GM23338 (cell line): ENCODE measurements around the gene FTO. TPM values are rescaled to one million over a fixed set of nuclear protein-coding genes. Genes with fewer than 3 reads are reported as not detected.

Source experiments
- ATAC-seq: fragments of 200-7000 bp; cut with Tn5 transposase; 3 replicates; pipeline ENCODE4 v1.9.1; 2020
- DNase-seq: peaks from one replicate; pipeline ENCODE4 v3.0.0-alpha.2; 2015; ENCODE audit warnings: low spot score
- H2AFZ ChIP-seq: fragments of 200-600 bp; sonication (generic); 2 replicates; pipeline ENCODE4 v1.8.0; 2016; ENCODE audit warnings: antibody characterized with exemption, mild to moderate bottlenecking, moderate library complexity
- H3F3A ChIP-seq: fragments of 200-600 bp; sonication (generic); replicated peaks from 2 replicates; pipeline ENCODE4 v1.8.0; 2017; ENCODE audit warnings: antibody characterized with exemption, mixed run types, low read depth
- H3K27ac ChIP-seq: fragments of 200-600 bp; sonication (generic); 2 replicates; pipeline ENCODE4 v1.6.1; 2016; ENCODE audit warnings: low read depth
- H3K27me3 ChIP-seq: fragments of 200-600 bp; sonication (generic); 2 replicates; pipeline ENCODE4 v1.8.0; 2016; ENCODE audit warnings: mild to moderate bottlenecking, mixed run types, moderate library complexity; ENCODE audit not compliant: insufficient read depth
- H3K36me3 ChIP-seq: fragments of 200-600 bp; sonication (generic); 2 replicates; pipeline ENCODE4 v1.8.0; 2016; ENCODE audit warnings: mild to moderate bottlenecking; ENCODE audit not compliant: insufficient read depth
- H3K4me1 ChIP-seq: fragments of 200-600 bp; sonication (generic); 2 replicates; pipeline ENCODE4 v1.8.0; 2016; ENCODE audit warnings: mild to moderate bottlenecking, moderate library complexity; ENCODE audit not compliant: insufficient read depth
- H3K4me2 ChIP-seq: fragments of 200-600 bp; sonication (generic); 2 replicates; pipeline ENCODE4 v1.7.1; 2017; ENCODE audit warnings: mixed run types
- H3K4me3 ChIP-seq: fragments of 200-600 bp; sonication (generic); 2 replicates; pipeline ENCODE4 v1.6.1; 2016; ENCODE audit warnings: mixed run types
- H3K79me2 ChIP-seq: fragments of 200-600 bp; sonication (generic); replicated peaks from 2 replicates; pipeline ENCODE4 v1.8.0; 2017; ENCODE audit warnings: mild to moderate bottlenecking; ENCODE audit not compliant: insufficient read depth
- H3K9me2 ChIP-seq: fragments of 200-600 bp; sonication (generic); 2 replicates; pipeline ENCODE4 v1.8.0; 2017; ENCODE audit not compliant: insufficient read depth
- H4K20me1 ChIP-seq: fragments of 200-600 bp; sonication (generic); replicated peaks from 2 replicates; pipeline ENCODE4 v1.8.0; 2017; ENCODE audit warnings: mild to moderate bottlenecking; ENCODE audit not compliant: insufficient read depth
- H3K27ac Mint-ChIP-seq: 2 replicates; pipeline ENCODE4 v1.8.0; 2020; ENCODE audit warnings: inconsistent platforms, mild to moderate bottlenecking, moderate library complexity, mixed read lengths
- H3K27me3 Mint-ChIP-seq: 3 replicates; pipeline ENCODE4 v1.8.0; 2022; ENCODE audit warnings: low read depth, mild to moderate bottlenecking, moderate library complexity, mixed read lengths, inconsistent platforms; ENCODE audit not compliant: insufficient read depth, poor library complexity
- H3K36me3 Mint-ChIP-seq: 3 replicates; pipeline ENCODE4 v1.8.0; 2021; ENCODE audit warnings: low read depth, mild to moderate bottlenecking, inconsistent platforms, moderate library complexity, mixed read lengths
- H3K4me1 Mint-ChIP-seq: 3 replicates; pipeline ENCODE4 v1.8.0; 2020; ENCODE audit warnings: mild to moderate bottlenecking, inconsistent platforms, mixed read lengths
- H3K4me3 Mint-ChIP-seq: 3 replicates; pipeline ENCODE4 v1.8.0; 2021; ENCODE audit warnings: moderate library complexity, mild to moderate bottlenecking, inconsistent platforms, mixed read lengths
- H3K9me3 Mint-ChIP-seq: 3 replicates; pipeline ENCODE4 v1.8.0; 2020; ENCODE audit warnings: moderate library complexity, mild to moderate bottlenecking, inconsistent platforms, mixed read lengths
- CREB1 ChIP-seq: fragments of 250-450 bp; sonication (Bioruptor Pico); IDR thresholded peaks from 2 replicates; pipeline ENCODE4 v1.5.0; 2020; ENCODE audit warnings: low read depth, mild to moderate bottlenecking, moderate library complexity
- CTCF ChIP-seq, 2 experiments: fragments of 200-600 bp in 1 of 2; sonication (generic) in 1 of 2; conservative IDR thresholded peaks; 2 replicates each; pipeline versions ENCODE4 v1.5.1 to v1.6.1; 2016 to 2017; ENCODE audit warnings: antibody characterized with exemption in 2 of 2, low read depth in 2 of 2, mild to moderate bottlenecking in 2 of 2, moderate library complexity in 1 of 2
- EZH2 ChIP-seq: fragments of 200-600 bp; sonication (generic); IDR thresholded peaks from one replicate; pipeline ENCODE4 v1.8.0; 2017; ENCODE audit warnings: antibody characterized with exemption, mild to moderate bottlenecking, low read depth; ENCODE audit not compliant: unreplicated experiment
- EZH2phosphoT487 ChIP-seq: fragments of 200-600 bp; sonication (generic); IDR thresholded peaks from one replicate; pipeline ENCODE4 v1.8.1; 2018; ENCODE audit warnings: antibody characterized with exemption; ENCODE audit not compliant: unreplicated experiment
- JUNB ChIP-seq: IDR thresholded peaks from one replicate; pipeline ENCODE4 v1.6.1; 2016; ENCODE audit warnings: antibody characterized with exemption; ENCODE audit not compliant: unreplicated experiment
- NANOG ChIP-seq: IDR thresholded peaks from 2 replicates; pipeline ENCODE4 v1.6.1; 2016; ENCODE audit warnings: antibody characterized with exemption, borderline replicate concordance
- POLR2AphosphoS5 ChIP-seq: IDR thresholded peaks from 2 replicates; pipeline ENCODE4 v1.6.1; 2016; ENCODE audit warnings: antibody characterized with exemption, low read depth
- STAT1 ChIP-seq: IDR thresholded peaks from one replicate; pipeline ENCODE4 v1.6.1; 2016; ENCODE audit warnings: antibody characterized with exemption; ENCODE audit not compliant: unreplicated experiment
- ZNF331 ChIP-seq: fragments of 250-450 bp; sonication (Bioruptor Pico); IDR thresholded peaks from 2 replicates; pipeline ENCODE4 v1.5.0; 2020; ENCODE audit warnings: low read depth, mild to moderate bottlenecking, moderate library complexity
- polyA plus RNA-seq: library from polyadenylated mRNA; unstranded; fragments of >200 nt; fragmentation: Nextera tagmentation; extraction: Ambion mirVana; gene quantifications from 2 replicates; pipeline ENCODE4 v1.2.1, GENCODE V29; 2016
- total RNA-seq: library from RNA; depleted of rRNA; stranded (reverse); fragments of >200 nt; shearing (Covaris generic); gene quantifications from 2 replicates; pipeline ENCODE4 v1.2.3, GENCODE V29; 2014
- TF ChIP-seq, protein P1 (sequence below): IDR thresholded peaks from one replicate; pipeline ENCODE4 v1.6.1; 2018; ENCODE audit warnings: antibody characterized with exemption; ENCODE audit not compliant: unreplicated experiment
- TF ChIP-seq, protein P2 (sequence below): fragments of 250-450 bp; sonication (Bioruptor Pico); IDR thresholded peaks from 2 replicates; pipeline ENCODE4 v1.5.0; 2020; ENCODE audit warnings: mild to moderate bottlenecking, moderate library complexity

The FTO gene
- total and polyA plus RNA-seq, 2 experiments from 2014 or later, result 17.7 to 69.6 TPM

- Histone ChIP-seq H3K79me2 (no peaks in the 10 kb centered on the region), H3K27ac (no peak overlapping the region), H3K36me3 (no peaks in the 10 kb centered on the region), H3K4me3 (no peak overlapping the region), H3F3A (no peaks in the 10 kb centered on the region), H3K4me1 (peaks cover 22% of the 10 kb centered on the region), H3K4me2 (no peak overlapping the region), H3K9me2 (no peaks in the 10 kb centered on the region; the same call in 1 of the 2 replicates), H2AFZ (no peak overlapping the region), H3K27me3 (no peaks in the 10 kb centered on the region), H4K20me1 (no peaks in the 10 kb centered on the region; the same call in 1 of the 2 replicates)
- peaks cover 23% of the 10 kb centered on the region for H3K4me1 Mint-ChIP-seq
- no peak overlapping the region for H3K27ac Mint-ChIP-seq
- no peaks in the 10 kb centered on the region for H3K36me3 Mint-ChIP-seq
- no peak for ATAC-seq
- no peak overlapping the region for H3K4me3 Mint-ChIP-seq
- H3K9me3 Mint-ChIP-seq, result no peaks in the 10 kb centered on the region
- no peaks in the 10 kb centered on the region for H3K27me3 Mint-ChIP-seq
- TF ChIP-seq, protein P1, sequence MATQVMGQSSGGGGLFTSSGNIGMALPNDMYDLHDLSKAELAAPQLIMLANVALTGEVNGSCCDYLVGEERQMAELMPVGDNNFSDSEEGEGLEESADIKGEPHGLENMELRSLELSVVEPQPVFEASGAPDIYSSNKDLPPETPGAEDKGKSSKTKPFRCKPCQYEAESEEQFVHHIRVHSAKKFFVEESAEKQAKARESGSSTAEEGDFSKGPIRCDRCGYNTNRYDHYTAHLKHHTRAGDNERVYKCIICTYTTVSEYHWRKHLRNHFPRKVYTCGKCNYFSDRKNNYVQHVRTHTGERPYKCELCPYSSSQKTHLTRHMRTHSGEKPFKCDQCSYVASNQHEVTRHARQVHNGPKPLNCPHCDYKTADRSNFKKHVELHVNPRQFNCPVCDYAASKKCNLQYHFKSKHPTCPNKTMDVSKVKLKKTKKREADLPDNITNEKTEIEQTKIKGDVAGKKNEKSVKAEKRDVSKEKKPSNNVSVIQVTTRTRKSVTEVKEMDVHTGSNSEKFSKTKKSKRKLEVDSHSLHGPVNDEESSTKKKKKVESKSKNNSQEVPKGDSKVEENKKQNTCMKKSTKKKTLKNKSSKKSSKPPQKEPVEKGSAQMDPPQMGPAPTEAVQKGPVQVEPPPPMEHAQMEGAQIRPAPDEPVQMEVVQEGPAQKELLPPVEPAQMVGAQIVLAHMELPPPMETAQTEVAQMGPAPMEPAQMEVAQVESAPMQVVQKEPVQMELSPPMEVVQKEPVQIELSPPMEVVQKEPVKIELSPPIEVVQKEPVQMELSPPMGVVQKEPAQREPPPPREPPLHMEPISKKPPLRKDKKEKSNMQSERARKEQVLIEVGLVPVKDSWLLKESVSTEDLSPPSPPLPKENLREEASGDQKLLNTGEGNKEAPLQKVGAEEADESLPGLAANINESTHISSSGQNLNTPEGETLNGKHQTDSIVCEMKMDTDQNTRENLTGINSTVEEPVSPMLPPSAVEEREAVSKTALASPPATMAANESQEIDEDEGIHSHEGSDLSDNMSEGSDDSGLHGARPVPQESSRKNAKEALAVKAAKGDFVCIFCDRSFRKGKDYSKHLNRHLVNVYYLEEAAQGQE, result no peak
- TF ChIP-seq STAT1, result no peak
- DNase-seq, result no peak
These were observed 367.6 kb downstream of the FTO start for GRCh38 chr16:54071514-54071913.

DNA sequence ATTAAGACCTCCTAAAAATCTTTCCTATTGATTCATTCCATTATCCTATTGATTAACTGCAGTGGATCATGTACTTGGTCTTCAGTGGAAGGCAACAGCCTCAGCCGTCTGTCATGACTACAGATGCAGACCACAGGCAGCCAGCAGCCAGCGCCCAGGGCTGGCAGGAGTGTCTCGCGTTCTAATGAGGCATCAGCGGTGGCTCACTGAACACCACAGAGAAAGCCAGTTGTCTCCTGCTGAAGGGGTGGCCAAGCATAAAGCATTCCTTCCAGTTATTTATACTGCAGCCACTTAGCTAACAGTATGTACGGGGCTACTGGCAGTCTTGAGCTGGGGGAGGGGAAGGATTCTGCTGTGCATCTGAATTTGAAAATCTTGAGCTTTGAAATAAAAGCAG lies 368.3 kb downstream of the FTO start:
- H3K36me3 ChIP-seq, result no peaks in the 10 kb centered on the region
- no peak for ATAC-seq
- no peak overlapping the region for H2AFZ ChIP-seq
- no peaks in the 10 kb centered on the region for H3K79me2 ChIP-seq
- no peak for DNase-seq
- H3K27me3 ChIP-seq, result no peaks in the 10 kb centered on the region
- Mint-ChIP-seq H3K4me1 (peaks cover 19% of the 10 kb centered on the region), H3K36me3 (no peaks in the 10 kb centered on the region), H3K4me3 (no peak overlapping the region), H3K9me3 (no peaks in the 10 kb centered on the region), H3K27ac (no peak overlapping the region), H3K27me3 (no peaks in the 10 kb centered on the region)
- H3K4me1 ChIP-seq, result peaks cover 15% of the 10 kb centered on the region
- H4K20me1 ChIP-seq, result no peaks in the 10 kb centered on the region; the same call in 1 of the 2 replicates
- no peak overlapping the region for H3K27ac ChIP-seq
- H3K9me2 ChIP-seq, result no peaks in the 10 kb centered on the region; the same call in 1 of the 2 replicates
- H3K4me2 ChIP-seq, result no peak overlapping the region
- H3F3A ChIP-seq, result no peaks in the 10 kb centered on the region
- H3K4me3 ChIP-seq, result no peak overlapping the region
- TF ChIP-seq, protein P2, sequence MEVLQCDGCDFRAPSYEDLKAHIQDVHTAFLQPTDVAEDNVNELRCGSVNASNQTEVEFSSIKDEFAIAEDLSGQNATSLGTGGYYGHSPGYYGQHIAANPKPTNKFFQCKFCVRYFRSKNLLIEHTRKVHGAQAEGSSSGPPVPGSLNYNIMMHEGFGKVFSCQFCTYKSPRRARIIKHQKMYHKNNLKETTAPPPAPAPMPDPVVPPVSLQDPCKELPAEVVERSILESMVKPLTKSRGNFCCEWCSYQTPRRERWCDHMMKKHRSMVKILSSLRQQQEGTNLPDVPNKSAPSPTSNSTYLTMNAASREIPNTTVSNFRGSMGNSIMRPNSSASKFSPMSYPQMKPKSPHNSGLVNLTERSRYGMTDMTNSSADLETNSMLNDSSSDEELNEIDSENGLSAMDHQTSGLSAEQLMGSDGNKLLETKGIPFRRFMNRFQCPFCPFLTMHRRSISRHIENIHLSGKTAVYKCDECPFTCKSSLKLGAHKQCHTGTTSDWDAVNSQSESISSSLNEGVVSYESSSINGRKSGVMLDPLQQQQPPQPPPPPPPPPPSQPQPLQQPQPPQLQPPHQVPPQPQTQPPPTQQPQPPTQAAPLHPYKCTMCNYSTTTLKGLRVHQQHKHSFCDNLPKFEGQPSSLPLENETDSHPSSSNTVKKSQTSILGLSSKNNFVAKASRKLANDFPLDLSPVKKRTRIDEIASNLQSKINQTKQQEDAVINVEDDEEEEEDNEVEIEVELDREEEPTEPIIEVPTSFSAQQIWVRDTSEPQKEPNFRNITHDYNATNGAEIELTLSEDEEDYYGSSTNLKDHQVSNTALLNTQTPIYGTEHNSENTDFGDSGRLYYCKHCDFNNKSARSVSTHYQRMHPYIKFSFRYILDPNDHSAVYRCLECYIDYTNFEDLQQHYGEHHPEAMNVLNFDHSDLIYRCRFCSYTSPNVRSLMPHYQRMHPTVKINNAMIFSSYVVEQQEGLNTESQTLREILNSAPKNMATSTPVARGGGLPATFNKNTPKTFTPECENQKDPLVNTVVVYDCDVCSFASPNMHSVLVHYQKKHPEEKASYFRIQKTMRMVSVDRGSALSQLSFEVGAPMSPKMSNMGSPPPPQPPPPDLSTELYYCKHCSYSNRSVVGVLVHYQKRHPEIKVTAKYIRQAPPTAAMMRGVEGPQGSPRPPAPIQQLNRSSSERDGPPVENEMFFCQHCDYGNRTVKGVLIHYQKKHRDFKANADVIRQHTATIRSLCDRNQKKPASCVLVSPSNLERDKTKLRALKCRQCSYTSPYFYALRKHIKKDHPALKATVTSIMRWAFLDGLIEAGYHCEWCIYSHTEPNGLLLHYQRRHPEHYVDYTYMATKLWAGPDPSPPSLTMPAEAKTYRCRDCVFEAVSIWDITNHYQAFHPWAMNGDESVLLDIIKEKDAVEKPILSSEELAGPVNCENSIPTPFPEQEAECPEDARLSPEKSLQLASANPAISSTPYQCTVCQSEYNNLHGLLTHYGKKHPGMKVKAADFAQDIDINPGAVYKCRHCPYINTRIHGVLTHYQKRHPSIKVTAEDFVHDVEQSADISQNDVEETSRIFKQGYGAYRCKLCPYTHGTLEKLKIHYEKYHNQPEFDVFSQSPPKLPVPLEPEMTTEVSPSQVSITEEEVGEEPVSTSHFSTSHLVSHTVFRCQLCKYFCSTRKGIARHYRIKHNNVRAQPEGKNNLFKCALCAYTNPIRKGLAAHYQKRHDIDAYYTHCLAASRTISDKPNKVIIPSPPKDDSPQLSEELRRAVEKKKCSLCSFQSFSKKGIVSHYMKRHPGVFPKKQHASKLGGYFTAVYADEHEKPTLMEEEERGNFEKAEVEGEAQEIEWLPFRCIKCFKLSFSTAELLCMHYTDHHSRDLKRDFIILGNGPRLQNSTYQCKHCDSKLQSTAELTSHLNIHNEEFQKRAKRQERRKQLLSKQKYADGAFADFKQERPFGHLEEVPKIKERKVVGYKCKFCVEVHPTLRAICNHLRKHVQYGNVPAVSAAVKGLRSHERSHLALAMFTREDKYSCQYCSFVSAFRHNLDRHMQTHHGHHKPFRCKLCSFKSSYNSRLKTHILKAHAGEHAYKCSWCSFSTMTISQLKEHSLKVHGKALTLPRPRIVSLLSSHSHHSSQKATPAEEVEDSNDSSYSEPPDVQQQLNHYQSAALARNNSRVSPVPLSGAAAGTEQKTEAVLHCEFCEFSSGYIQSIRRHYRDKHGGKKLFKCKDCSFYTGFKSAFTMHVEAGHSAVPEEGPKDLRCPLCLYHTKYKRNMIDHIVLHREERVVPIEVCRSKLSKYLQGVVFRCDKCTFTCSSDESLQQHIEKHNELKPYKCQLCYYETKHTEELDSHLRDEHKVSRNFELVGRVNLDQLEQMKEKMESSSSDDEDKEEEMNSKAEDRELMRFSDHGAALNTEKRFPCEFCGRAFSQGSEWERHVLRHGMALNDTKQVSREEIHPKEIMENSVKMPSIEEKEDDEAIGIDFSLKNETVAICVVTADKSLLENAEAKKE (CRISPR knock-in tag), result no peak
- no peak for TF ChIP-seq ZNF331 (CRISPR knock-in tag)
- TF ChIP-seq CREB1 (CRISPR knock-in tag), result no peak
- TF ChIP-seq EZH2phosphoT487, result no peak
- TF ChIP-seq EZH2, result no peak
- TF ChIP-seq JUNB, result no peak
- TF ChIP-seq NANOG, result no peak
- no peak for TF ChIP-seq CTCF (conservative IDR thresholded peaks at IDR 0.05; ENCODE audit: low read depth in 2 of 2)
- TF ChIP-seq POLR2AphosphoS5, result no peak
- TF ChIP-seq STAT1, result no peak
